ENCODE results near the gene NUMB. TPM values are rescaled to one million over a fixed set of nuclear protein-coding genes. Genes with fewer than 3 reads are reported as not detected.

NUMB gene
- total RNA-seq, 4 donors from 2014 or later = 43.1 to 83.4 (median 50.2) TPM

DNA sequence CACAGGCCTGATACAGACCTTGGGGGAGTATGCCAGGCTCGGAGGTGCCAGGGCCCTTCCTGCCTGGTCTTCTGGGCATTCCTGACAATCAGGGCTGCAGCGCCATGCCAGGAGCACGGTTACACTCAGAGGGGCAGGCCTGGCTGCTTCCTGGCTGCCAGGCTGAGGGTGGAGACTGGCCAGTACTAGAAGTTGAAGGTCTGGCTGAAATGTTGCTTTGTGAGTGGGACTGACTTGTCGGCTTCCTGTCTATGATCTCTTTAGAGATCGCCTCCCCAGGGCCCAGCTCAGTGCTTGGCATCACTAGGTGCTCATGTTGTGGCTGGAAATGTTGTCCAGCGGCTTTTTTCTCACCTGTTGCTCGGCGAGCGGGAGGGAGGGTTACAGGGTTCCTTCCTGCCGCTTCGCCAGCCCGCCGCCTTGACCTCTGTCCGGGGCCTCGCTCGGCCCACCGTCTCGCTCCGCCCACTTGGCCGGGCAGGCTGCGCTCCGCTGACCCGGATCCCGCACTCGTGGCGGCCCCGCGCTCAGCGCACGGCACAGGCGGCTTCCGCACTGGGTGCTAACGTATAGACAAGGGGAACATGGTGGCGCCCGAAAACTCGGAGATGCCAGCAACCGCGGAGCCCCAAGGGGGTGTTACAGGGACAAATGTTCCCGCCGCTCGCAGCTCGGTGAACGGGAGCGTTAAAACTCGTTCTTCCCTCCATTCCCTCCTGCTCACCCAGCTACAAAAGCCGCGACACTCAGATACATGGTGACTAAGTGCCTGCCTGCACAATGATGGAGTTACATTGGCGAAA, 188.4 kb downstream of the NUMB start:
- H3K4me3 ChIP-seq = peak overlapping the region; percentile 41

DNA sequence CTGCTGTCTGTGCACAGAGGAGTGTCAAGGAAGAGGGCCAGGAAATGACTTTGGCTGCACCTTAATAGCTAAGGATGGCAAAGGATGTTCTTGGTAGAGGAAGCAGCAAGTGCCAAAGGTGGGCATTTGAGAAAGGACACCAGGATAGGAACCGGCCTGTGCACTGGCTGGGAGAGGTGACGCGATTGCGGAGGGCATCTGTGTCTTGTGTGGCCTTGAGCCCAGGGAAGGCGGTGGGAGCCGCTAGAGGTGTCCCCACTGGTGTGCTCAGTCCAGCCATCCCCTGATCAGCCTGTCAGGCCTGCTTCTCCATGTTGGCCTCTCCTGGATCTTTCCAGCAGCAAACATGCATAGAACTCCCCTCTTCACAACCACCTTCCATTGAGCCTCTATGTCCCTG, 190.9 kb downstream of the NUMB start:
- Histone ChIP-seq H3K27me3 (no peaks in the 10 kb centered on the region), H3K9me3 (no peaks in the 10 kb centered on the region), H3K4me1 (peaks cover 3% of the 10 kb centered on the region), H3K27ac (no peak overlapping the region), H3K36me3 (peaks cover 14% of the 10 kb centered on the region), H3K4me3 (no peak overlapping the region)
- no peak for TF ChIP-seq EP300 (IDR thresholded peaks at IDR 0.05)
- TF ChIP-seq, protein P1, sequence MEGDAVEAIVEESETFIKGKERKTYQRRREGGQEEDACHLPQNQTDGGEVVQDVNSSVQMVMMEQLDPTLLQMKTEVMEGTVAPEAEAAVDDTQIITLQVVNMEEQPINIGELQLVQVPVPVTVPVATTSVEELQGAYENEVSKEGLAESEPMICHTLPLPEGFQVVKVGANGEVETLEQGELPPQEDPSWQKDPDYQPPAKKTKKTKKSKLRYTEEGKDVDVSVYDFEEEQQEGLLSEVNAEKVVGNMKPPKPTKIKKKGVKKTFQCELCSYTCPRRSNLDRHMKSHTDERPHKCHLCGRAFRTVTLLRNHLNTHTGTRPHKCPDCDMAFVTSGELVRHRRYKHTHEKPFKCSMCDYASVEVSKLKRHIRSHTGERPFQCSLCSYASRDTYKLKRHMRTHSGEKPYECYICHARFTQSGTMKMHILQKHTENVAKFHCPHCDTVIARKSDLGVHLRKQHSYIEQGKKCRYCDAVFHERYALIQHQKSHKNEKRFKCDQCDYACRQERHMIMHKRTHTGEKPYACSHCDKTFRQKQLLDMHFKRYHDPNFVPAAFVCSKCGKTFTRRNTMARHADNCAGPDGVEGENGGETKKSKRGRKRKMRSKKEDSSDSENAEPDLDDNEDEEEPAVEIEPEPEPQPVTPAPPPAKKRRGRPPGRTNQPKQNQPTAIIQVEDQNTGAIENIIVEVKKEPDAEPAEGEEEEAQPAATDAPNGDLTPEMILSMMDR (IDR thresholded peaks at IDR 0.05) = no peak
- TF ChIP-seq POLR2AphosphoS5 (IDR thresholded peaks at IDR 0.05) = no peak
- no peak for TF ChIP-seq POLR2A (IDR thresholded peaks at IDR 0.05)
- DNase-seq (ENCODE audit: low spot score in 2 of 2) = no peak
- 97% methylated on average over 6 of the region's 6 CpGs for WGBS

More for the DNA sequence above, 188.4 kb downstream of the NUMB start:
- H3K27ac ChIP-seq = no peak overlapping the region
- no peaks in the 10 kb centered on the region for H3K27me3 ChIP-seq
- peaks cover 31% of the 10 kb centered on the region for H3K36me3 ChIP-seq
- peak in 1 of 2 donors; percentile 64 for DNase-seq (ENCODE audit: low spot score in 2 of 2)
- TF ChIP-seq POLR2A (IDR thresholded peaks at IDR 0.05) = no peak
- TF ChIP-seq POLR2AphosphoS5 (IDR thresholded peaks at IDR 0.05) = no peak
- no peak for TF ChIP-seq EP300 (IDR thresholded peaks at IDR 0.05)
- TF ChIP-seq, protein P1 (IDR thresholded peaks at IDR 0.05) = no peak
- H3K4me1 ChIP-seq = peaks cover 3% of the 10 kb centered on the region
- 45% methylated on average over 45 of the region's 48 CpGs for WGBS
- no peaks in the 10 kb centered on the region for H3K9me3 ChIP-seq

DNA sequence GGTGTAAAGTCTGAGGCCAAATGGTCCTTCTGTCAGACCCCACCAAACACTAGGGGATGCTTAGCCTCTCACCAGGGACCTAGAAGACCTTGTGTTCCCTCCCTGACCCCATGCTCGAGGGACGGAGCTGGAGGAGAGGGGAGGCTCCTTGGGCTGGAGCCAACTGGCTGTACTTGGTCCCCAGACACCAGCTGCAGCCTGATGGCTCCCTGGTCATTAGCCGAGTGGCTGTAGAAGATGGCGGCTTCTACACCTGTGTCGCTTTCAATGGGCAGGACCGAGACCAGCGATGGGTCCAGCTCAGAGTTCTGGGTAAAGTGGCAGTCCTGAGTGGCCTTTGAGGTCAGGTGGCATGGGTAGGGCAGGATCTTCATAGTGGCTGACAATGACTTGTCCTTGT, 192.0 kb downstream of the NUMB start:
- no peak for DNase-seq (ENCODE audit: low spot score in 2 of 2)
- no peak for TF ChIP-seq POLR2AphosphoS5 (IDR thresholded peaks at IDR 0.05)
- no peak for TF ChIP-seq EP300 (IDR thresholded peaks at IDR 0.05)
- TF ChIP-seq POLR2A (IDR thresholded peaks at IDR 0.05) = no peak
- TF ChIP-seq, protein P1 (IDR thresholded peaks at IDR 0.05) = no peak
- Histone ChIP-seq H3K27ac (no peak overlapping the region), H3K4me1 (peaks cover 3% of the 10 kb centered on the region), H3K9me3 (no peaks in the 10 kb centered on the region), H3K36me3 (peaks cover 17% of the 10 kb centered on the region), H3K4me3 (no peak overlapping the region), H3K27me3 (no peaks in the 10 kb centered on the region)
- WGBS = 81% methylated on average over 7 of the region's 7 CpGs

- 97% methylated on average over 3 of the region's 3 CpGs for WGBS
- peaks cover 20% of the 10 kb centered on the region for H3K36me3 ChIP-seq
- H3K4me3 ChIP-seq = no peak overlapping the region
- TF ChIP-seq POLR2A (IDR thresholded peaks at IDR 0.05) (no peak), EP300 (IDR thresholded peaks at IDR 0.05) (no peak), POLR2AphosphoS5 (IDR thresholded peaks at IDR 0.05) (no peak)
- TF ChIP-seq, protein P1 (IDR thresholded peaks at IDR 0.05) = no peak
- H3K9me3 ChIP-seq = no peaks in the 10 kb centered on the region
- DNase-seq (ENCODE audit: low spot score in 2 of 2) = peak in 1 of 2 donors; percentile 11
- H3K27ac ChIP-seq = no peak overlapping the region
- H3K4me1 ChIP-seq = peaks cover 3% of the 10 kb centered on the region
- no peaks in the 10 kb centered on the region for H3K27me3 ChIP-seq
These were observed 192.7 kb downstream of the NUMB start for GRCh38 chr14:73265721-73266046.

- H3K27me3 ChIP-seq = no peaks in the 10 kb centered on the region
- H3K4me3 ChIP-seq = no peak overlapping the region
- H3K36me3 ChIP-seq = peaks cover 26% of the 10 kb centered on the region
- H3K9me3 ChIP-seq = no peaks in the 10 kb centered on the region
- peaks cover under 1% of the 10 kb centered on the region for H3K4me1 ChIP-seq
- 85% methylated on average over 17 of the region's 18 CpGs for WGBS
- H3K27ac ChIP-seq = no peak overlapping the region
- peak in 1 of 2 donors; percentile 74 for DNase-seq (ENCODE audit: low spot score in 2 of 2)
- TF ChIP-seq, protein P1 (IDR thresholded peaks at IDR 0.05) = no peak
- TF ChIP-seq EP300 (IDR thresholded peaks at IDR 0.05) (no peak), POLR2A (IDR thresholded peaks at IDR 0.05) (no peak), POLR2AphosphoS5 (IDR thresholded peaks at IDR 0.05) (no peak)
These were observed 193.2 kb downstream of the NUMB start for GRCh38 chr14:73264885-73265720.

Data from suprapubic skin (tissue), 4 donors.